A549 (cell line): ENCODE data around the gene ELANE.
"Not testable (repeated sequence)": the region's sequence is repeated elsewhere in the genome, so short reads cannot be mapped to it uniquely, and the experiment has no call there.

Experiments
- RNF2 ChIP-seq: fragments of 200-600 bp; sonication (generic); IDR thresholded peaks from 2 replicates; pipeline ENCODE4 v1.6.1; 2016; ENCODE audit warnings: low read depth, mild to moderate bottlenecking, antibody characterized with exemption, moderate library complexity, borderline replicate concordance
- TF ChIP-seq, protein P1 (sequence below): fragments of >200 bp; sonication (Bioruptor Twin); formaldehyde crosslinking; IDR thresholded peaks from 3 replicates; pipeline ENCODE4 v1.5.1; 2016

DNA sequence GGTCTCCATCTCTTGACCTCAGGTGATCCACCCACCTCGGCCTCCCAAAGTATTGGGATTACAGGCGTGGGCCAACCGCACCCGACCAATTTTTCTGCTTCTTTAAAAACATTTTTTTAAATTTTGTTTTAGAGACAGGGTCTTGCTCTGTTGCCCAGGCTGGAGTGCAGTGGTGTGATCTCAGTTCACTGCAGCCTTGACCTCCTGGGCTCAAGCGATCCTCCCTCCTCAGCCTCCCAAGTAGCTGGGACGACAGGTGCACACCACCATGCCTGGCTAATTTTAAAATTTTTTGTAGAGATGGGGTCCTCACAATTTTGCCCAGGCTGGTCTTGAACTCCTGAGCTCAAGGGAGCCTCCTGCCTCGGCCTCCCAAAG lies 9.3 kb upstream of the ELANE start:
- TF ChIP-seq, protein P1, sequence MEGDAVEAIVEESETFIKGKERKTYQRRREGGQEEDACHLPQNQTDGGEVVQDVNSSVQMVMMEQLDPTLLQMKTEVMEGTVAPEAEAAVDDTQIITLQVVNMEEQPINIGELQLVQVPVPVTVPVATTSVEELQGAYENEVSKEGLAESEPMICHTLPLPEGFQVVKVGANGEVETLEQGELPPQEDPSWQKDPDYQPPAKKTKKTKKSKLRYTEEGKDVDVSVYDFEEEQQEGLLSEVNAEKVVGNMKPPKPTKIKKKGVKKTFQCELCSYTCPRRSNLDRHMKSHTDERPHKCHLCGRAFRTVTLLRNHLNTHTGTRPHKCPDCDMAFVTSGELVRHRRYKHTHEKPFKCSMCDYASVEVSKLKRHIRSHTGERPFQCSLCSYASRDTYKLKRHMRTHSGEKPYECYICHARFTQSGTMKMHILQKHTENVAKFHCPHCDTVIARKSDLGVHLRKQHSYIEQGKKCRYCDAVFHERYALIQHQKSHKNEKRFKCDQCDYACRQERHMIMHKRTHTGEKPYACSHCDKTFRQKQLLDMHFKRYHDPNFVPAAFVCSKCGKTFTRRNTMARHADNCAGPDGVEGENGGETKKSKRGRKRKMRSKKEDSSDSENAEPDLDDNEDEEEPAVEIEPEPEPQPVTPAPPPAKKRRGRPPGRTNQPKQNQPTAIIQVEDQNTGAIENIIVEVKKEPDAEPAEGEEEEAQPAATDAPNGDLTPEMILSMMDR: not testable (repeated sequence)
- TF ChIP-seq RNF2: not testable (repeated sequence)
